ENCODE measurements around the gene OR7D4.
A peak's percentile ranks its signal among the peaks of the same experiment; 100 is the strongest.
"Not testable (repeated sequence)": the region's sequence is repeated elsewhere in the genome, so short reads cannot be mapped to it uniquely, and the experiment has no call there.

Gene OR7D4

DNA sequence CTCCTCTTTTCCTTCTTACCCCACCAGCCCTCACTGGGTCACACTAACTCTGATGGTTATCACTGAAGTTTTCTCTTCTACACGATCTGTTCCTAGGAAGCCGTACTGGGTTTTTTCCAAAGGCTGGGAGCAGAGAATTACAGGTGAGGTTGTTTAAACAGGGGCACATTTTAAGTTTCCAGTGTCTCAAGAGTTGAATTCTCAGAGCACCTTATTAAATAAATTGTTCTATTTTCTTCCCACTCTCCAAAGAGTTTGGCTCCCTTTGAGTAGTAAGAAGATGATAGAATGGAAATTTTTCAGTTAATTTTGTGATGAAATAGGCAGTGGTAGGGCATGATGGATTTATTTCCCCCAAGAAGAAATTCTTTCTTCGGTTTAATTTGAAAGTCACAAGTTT is at the start of gene OR7D4:
Gene OR7D4, minus strand, starts transcription at position 101 of the 400 bp plus-strand sequence. CDS start 4,752 bp downstream, outside the sequence.
- DNase-seq: no peak

DNA sequence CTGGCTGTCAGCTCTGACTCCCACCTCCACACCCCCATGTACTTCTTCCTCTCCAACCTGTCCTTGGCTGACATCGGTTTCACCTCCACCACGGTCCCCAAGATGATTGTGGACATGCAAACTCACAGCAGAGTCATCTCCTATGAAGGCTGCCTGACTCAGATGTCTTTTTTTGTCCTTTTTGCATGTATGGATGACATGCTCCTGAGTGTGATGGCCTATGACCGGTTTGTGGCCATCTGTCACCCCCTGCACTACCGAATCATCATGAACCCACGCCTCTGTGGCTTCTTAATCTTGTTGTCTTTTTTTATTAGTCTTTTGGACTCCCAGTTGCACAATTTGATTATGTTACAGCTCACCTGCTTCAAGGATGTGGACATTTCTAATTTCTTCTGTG is 31.8 kb upstream of the OR7D4 start:
- no peak for DNase-seq

DNA sequence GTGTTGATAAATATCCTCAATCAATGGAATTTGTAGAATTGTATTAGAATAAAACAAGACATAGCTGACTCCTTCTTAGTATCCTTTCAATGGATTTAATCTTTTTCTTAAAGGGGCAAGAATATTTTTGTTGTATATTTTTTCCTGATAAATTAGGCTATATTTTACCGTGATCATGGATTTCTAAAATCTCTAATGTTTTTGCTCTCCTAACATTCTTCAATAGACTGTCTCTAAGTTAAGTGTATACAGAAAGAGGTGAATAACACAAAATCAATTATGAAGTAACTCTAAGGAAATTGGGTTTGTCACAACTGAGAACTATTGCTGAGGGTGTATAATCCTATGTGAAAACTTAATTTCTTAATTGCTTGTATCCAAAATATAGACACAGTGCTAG is 31.2 kb upstream of the OR7D4 start, which contains the start of gene OR7E24:
Gene OR7E24, plus strand, starts transcription at position 301 of the 400 bp plus-strand sequence. CDS start 114 bp downstream, outside the sequence.
- no peak for DNase-seq

DNA sequence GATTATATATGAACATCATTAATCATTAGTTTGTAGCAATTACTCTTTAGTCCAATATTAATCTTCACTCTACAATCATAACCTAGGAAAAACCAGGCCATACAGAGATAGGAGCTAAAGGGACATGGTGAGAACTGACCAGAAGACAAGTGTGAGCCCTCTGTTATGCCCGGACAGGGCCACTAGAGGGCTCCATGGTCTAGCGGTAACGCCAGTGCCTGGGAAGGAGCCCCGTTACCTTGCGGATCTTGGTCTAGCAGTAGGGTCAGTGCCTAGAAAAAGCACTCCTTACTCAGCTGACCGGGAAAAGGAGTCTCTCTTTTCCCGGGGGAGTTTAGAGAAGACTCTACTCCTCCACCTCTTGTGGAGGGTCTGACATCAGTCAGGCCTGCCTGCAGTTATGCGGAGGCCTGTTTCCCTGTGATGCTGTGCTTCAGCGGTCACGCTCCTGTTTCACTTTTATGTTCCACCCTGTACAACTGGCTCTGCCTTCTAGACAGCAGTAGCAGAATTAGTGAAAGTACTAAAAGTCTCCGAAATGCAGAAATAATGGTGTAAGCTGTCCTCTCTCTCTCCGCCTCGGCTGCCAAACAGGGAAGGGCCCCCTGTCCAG is 13.8 kb downstream of the OR7D4 start:
- DNase-seq: peak; percentile 69

DNA sequence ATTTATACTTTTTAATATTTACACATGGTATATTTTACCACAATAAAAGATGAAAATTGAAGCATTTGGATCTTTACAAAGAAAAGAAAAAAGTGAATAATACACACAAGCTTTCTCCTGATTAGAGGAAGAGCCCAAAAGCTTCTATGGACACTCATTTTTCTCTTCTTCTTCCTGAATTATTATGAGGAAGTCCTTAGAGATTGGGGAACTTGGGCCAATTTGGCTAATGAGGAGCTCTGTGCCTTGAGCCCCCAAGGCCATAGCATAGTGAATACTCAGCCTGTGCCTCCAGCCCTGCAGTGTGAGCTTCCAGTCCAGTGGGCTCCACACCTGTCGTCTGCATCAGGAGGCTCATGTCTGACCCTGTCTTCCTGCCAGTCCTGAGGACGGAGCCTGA is 21.3 kb downstream of the OR7D4 start:
- DNase-seq: not testable (repeated sequence)

DNA sequence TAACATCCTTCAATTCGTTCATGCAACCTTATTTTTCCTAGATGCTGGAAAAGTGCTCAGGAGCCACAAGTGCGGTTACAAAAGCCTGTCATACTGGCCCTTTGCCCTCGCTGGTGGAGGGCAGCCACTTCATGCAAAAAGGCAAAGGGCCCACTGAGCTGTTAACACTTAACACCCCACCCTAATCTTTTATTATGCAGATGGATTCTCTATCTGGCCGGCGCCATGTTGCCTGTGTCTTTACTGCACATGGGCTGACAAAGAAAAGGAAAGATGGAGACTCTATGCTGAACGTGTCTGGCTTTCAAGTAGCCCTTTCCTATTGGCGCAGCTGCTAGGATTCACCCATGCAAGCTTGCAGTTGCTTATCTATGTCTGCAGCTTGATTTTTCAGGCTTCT is 29.9 kb downstream of the OR7D4 start:
- no peak for DNase-seq

DNA sequence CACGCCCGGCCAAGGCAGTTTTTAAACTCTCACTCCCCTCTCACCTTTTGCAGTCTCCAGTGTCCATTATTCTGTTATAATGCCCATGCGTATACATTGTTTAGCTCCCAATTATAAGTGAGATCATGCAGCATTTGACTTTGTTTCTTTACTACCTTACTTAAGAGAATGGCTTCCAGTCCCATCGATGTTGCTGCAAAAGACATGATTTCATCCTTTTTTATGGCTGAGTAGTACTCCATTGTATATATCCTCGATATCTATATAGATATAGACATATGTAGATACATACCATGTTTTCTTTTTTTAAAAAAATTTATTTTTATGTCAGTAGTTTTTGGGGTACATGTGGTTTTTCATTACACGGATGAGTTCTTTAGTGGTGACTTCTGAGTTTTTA is 32.2 kb downstream of the OR7D4 start:
- no peak for DNase-seq

DNA sequence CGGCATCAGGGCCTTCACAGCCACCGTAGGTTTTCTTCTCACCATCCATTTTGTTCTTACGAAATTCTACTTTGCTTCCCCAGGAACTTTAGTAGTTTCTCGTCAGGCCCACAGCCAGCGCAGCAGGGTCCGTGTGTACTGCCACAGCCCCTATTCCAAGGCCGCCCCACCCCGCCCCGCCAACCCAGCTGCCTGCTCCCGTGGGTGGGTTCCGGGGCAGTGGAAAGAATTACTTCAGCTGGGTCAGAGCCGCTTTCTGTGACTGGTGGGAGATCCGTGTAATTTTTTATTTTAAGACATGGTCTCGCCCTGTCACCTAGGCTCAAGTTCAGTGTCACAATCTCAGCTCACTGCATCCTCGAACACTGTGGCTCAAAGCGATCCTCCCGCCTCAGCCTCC is 36.4 kb downstream of the OR7D4 start:
- no peak for DNase-seq

DNA sequence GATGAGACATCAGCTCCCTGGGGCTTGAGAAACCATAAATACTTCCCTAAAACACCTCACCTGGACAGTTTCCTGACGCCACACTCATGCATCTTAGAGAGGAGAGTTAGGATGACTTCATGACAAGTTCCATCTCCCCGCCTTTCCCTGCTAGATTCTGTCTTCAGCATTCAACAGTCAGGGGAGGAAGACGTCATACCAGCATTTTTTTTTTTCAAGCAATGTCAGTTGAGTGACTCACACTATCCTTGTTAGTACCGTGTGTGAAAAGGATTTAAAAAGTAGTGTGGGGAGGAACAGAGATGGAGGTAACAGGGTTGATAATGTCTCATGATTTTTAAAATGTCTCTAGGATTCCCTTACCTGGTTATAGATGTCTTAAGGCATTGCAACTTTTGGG is 40.5 kb downstream of the OR7D4 start, which contains the start of gene OR7D2:
Gene OR7D2, plus strand, starts transcription at position 79 of the 400 bp plus-strand sequence. CDS start 6,803 bp downstream, outside the sequence.
- DNase-seq: no peak

DNA sequence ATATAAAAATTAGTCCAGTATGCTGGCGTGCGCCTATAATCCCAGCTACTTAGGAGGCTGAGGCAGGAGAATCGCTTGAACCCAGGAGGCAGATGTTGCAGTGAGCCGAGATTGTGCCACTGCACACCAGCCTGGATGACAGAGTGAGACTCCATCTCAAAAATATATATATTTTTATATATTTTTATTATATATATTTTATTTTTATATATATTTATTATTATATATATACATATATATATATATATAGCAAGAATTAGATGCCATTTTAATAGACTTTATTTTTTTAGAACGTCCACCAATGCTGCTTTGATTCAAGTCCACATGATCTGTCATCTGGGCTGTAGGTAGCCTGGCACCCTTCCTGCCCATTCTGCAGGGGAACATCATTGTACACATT is 44.1 kb downstream of the OR7D4 start:
- no peak for DNase-seq

DNA sequence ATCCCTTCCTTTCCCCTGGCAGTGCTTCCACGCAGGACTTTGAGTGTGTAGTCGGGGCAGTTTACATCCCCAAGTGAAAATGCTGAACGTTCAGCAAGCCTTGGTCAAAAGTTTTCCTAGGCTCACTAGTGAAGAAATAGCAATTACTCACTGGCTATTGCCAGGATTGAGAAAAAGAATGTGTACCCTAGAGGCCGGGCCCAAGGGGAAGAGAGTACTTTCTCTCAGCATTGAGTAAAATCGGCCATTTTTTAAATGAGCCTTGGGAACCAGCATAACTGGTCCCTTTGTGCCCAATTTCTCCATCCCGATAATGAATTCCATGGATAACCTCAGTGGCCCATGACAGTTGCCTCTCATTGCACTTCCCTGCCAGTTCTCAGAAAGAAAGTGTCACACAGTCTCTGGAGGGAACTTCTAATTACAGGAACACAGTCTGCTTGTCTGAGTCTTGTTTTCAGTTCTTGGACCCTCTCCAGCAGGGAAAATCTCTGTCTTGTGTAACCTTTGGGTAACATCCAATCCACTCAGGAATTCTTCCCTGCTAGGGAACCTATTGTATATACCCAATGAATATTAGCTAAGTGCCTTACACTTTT is 47.9 kb downstream of the OR7D4 start:
- DNase-seq: no peak

DNA sequence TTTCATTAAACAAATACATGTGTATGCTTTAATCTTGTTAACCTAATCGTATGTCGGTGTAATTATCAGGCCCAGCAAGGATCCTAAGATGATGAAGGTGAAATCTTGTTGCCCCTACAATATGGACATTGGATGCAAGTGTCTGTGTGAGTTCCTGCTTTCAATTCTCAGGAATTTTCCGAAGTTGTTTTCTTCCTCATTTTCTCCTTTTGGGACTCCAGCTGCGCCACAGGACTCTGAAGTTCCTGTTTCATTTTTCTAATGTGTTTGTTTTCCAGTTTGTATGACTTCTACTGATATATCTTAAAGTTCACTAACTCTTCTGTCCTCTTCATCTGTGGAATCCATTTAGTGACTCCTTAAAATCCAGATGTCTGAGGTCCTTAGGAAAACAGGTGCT is 52.5 kb downstream of the OR7D4 start:
- DNase-seq: no peak

DNA sequence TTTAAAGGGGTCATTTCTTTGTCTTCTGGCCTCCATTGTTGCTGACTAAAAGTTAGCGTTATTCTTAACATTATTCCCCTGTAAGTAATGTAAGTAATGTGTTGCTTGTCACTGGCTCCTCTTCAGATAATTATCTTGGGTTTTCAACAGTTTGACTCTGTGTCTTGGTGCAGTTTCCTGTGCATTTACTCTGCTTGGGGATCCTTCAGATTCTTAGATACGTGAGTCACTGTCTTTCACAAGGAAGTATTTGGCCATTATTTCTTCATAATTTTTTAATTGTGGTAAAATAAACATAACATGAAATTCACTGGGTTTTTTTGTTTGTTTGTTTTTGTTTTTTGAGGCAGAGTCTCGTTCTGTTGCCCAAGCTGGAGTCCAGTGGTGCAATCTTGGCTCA is 54.1 kb downstream of the OR7D4 start:
- DNase-seq: no peak

DNA sequence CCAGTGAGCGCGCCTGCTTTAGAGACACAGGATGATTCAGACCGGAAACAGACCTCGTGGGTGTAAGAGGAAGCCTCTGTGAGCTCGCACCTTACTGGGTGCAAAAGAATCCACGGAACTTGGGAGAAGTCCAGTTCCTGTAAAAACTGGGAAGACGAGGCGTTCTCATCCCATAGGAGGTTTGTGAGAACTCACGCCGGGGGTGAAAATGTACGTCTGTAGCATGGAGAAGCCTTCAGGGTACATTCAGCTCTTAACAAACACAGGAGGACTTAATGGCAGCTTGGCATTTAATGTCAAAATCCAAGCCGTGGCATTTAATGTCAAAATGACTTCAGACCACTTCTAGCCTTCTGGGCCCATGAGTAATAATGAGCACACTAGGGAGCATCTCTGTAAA is 58.0 kb downstream of the OR7D4 start:
- no peak for DNase-seq

All from NCI-H69 (cell line).